ENCODE measurements around the gene SORCS2.

DNA sequence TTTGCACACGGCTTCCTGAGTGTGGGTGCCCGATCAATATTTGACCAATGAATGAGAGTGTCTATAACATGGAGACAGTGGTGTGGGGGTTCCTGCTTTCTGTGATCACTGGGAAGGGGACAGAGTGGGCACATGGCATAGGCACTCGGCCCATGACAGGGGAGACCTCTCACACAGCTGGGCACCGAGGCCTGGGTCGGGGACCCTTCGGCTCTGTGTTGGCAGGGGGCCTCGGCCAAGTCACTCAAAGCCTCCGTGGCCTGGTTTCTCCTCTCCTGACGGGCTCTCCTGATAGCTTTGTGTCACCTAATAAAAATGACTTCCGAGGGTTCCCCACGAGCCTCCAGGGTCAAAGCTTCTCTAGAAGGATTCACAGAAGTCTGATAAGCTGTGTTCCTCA, 286.3 kb downstream of the SORCS2 start:
- TF ChIP-seq CTCF (IDR thresholded peaks at IDR 0.05) (no peak), POLR2AphosphoS5 (IDR thresholded peaks at IDR 0.05) (no peak), POLR2A (IDR thresholded peaks at IDR 0.05) (no peak)
